GM18498 (cell line): ENCODE measurements around the gene SHISA9.

Experiments
- ATAC-seq: cut with Tn5 transposase; IDR thresholded peaks from one replicate; pipeline ENCODE4 v1.9.1; 2021; ENCODE audit warnings: mild to moderate bottlenecking, moderate library complexity; ENCODE audit not compliant: unreplicated experiment

The SHISA9 gene

GRCh38 chr16:13108126-13108525, 206.7 kb downstream of the SHISA9 start:
- no peak for ATAC-seq

- no peak for ATAC-seq
Observed at GRCh38 chr16:13109171-13109570, 207.8 kb downstream of the SHISA9 start.

- no peak for ATAC-seq
Observed at GRCh38 chr16:13110124-13110796, 208.9 kb downstream of the SHISA9 start.

GRCh38 chr16:13111747-13112146, 210.3 kb downstream of the SHISA9 start:
- no peak for ATAC-seq

- ATAC-seq, result no peak
Observed at GRCh38 chr16:13113741-13114140, 212.3 kb downstream of the SHISA9 start.

- ATAC-seq, result no peak
Observed at GRCh38 chr16:13118091-13118490, 216.7 kb downstream of the SHISA9 start.

GRCh38 chr16:13120091-13120490, 218.7 kb downstream of the SHISA9 start:
- no peak for ATAC-seq

GRCh38 chr16:13120557-13120956, 219.2 kb downstream of the SHISA9 start:
- ATAC-seq, result no peak

- no peak for ATAC-seq
Observed at GRCh38 chr16:13123991-13124390, 222.6 kb downstream of the SHISA9 start.

- no peak for ATAC-seq
Observed at GRCh38 chr16:13127144-13127543, 225.7 kb downstream of the SHISA9 start.

GRCh38 chr16:13130586-13130985, 229.2 kb downstream of the SHISA9 start:
- no peak for ATAC-seq

GRCh38 chr16:13134836-13135235, 233.4 kb downstream of the SHISA9 start:
- no peak for ATAC-seq

- ATAC-seq, result no peak
Observed at GRCh38 chr16:13136901-13137300, 235.5 kb downstream of the SHISA9 start.

GRCh38 chr16:13138528-13138927, 237.1 kb downstream of the SHISA9 start:
- no peak for ATAC-seq

GRCh38 chr16:13139661-13140241, 238.4 kb downstream of the SHISA9 start:
- ATAC-seq, result no peak

- ATAC-seq, result no peak
Observed at GRCh38 chr16:13143551-13143950, 242.2 kb downstream of the SHISA9 start.

GRCh38 chr16:13146829-13147228, 245.4 kb downstream of the SHISA9 start:
- no peak for ATAC-seq

- ATAC-seq, result no peak
Observed at GRCh38 chr16:13148294-13148693, 246.9 kb downstream of the SHISA9 start.

GRCh38 chr16:13148836-13149235, 247.4 kb downstream of the SHISA9 start:
- ATAC-seq, result no peak

GRCh38 chr16:13150181-13150885, 248.9 kb downstream of the SHISA9 start:
- no peak for ATAC-seq

GRCh38 chr16:13153696-13154095, 252.3 kb downstream of the SHISA9 start:
- no peak for ATAC-seq

GRCh38 chr16:13154799-13155198, 253.4 kb downstream of the SHISA9 start:
- ATAC-seq, result no peak
